ENCODE results near the gene MPC1.

DNA sequence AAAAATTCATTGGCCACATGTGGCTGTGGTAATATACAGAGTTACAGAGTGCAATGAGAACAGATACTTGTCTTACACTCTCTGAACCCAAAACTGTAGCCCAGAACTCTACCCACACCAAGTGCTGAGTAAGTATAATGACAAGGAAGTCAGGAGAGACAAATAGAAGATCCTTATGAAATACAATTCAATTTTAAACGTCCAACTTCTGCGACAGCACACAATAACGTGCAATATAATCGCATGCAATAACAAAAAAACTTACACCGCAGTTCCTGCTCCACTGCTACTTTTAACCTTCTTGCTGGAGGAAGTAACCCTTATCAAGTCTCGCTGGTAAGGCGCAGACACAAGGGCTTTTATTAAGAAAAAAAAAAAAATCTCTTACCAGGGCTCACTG, 41.3 kb downstream of the MPC1 start:
- TF ChIP-seq SP1 (IDR thresholded peaks at IDR 0.05) (no peak), TARDBP (IDR thresholded peaks at IDR 0.05) (no peak), ARNT (IDR thresholded peaks at IDR 0.05) (no peak), FOXM1 (IDR thresholded peaks at IDR 0.05; ENCODE audit: borderline replicate concordance) (no peak), SUZ12 (IDR thresholded peaks at IDR 0.05) (no peak), BHLHE40 (IDR thresholded peaks at IDR 0.05; ENCODE audit: borderline replicate concordance) (no peak)
